DMS 273 (cell line): ENCODE data around the gene KIAA1217.
A peak's percentile ranks its signal among the peaks of the same experiment; 100 is the strongest.
"Not testable (repeated sequence)": the region's sequence is repeated elsewhere in the genome, so short reads cannot be mapped to it uniquely, and the experiment has no call there.

Experiments used
- DNase-seq: peaks from one replicate; lab custom pipeline; 2025; ENCODE audit not compliant: unreplicated experiment; lab: John Stamatoyannopoulos, UW

The KIAA1217 gene

DNA sequence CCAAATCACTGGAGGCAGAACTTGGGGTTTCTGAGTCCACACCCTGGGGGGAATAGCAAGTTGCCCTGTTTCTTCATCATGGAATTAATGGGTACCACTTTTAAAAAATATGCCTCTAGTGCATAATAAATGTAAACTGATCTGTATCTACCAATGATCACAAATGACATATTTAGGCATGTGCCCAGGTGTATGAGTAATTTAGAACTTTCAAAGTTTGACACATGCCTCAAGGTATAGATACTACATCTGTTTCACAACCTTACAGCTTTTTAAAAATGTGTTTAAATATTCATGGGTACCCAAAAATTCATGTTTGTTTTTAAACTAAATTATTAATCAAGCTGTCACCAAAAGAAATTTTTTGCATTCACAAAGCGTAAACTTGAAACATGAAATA is 226.0 kb downstream of the KIAA1217 start:
- no peak for DNase-seq

GRCh38 chr10:24435374-24435773 is 226.4 kb downstream of the KIAA1217 start:
- no peak for DNase-seq

- DNase-seq: no peak
Observed at GRCh38 chr10:24437302-24437701, 228.4 kb downstream of the KIAA1217 start.

- DNase-seq: no peak
Observed at GRCh38 chr10:24438800-24439199, 229.9 kb downstream of the KIAA1217 start.

DNA sequence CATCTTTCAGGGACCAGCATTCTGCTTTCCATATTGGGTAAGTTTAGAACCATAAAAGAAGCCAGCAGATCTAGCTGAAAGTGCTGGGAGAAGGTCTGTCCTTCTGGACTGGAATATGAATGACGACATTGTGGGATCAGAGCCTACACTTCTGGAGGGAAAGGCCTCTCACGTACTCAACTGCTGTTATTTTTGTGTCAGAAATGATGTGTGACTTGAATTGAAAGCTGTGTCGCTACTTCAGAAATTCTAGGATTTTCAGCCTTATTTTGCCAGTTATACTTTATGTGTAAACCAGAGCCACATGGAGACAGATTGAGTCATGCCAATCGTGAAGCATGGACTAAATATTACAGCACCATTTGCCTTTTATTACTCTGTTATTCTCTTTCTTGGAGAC is 231.0 kb downstream of the KIAA1217 start:
- DNase-seq: no peak

DNA sequence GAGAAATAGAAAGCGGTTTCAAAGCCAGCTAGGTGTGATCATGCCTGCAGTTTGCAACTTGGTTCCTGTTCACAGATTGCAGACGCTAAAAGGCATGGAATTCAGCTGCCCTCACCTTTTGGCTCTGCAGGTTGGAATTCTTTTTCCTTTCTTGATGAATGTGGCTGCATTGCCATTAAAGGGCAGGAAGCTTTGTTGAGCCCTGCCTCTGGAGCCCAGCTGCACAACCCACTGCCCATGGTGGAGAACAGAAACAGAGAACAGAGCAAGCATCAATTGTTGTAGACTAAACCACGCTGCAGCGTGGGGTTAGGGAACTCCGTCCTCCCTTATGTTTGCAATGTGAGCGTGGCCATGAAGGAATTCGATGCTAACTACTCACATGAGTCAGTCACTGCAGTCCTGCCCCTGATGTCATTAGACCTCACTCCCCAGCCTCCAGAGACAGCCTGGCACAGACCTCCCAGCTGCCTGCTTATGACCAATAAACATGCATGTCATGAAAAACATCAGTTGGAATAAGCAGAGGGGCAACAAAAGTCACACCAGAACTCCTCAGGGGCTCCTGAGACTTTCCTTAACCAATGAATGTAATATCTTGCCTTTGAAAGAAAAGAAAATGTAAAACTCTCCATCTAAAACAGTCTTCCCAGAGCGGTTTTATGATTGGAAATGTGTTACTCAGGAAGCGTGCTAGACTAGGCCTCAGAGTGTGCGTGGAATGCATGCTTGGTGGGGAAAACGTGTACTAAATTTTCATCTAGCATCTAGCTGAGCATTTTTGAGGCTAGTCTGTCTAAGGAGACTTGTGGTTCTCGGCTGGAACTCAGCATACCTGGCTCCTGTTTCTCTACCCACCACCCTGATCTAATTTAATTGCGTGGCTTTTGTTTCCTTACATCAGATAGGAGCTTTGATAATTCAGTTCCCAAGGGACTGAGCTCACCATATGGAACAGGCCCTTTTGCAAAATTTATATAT is 232.2 kb downstream of the KIAA1217 start:
- peak; percentile 27 for DNase-seq

DNA sequence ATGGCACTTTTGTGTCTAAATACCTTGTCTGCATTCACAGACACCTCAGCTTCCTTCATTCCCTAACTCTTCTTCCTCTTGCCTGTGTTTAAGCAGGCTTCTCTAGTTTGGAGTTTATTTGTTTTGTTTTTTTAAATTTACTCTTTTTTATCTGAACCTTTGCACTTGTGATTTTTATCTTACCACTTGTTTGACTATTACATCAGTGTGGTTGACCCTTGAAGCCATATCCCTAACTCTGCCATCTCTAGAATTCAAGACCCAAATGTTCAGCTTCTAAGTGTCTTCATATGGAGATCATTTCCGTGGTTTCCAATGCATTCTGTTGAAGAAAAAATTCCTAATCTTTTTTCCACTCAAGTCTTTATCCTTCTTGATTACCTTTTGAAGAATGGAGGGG is 233.3 kb downstream of the KIAA1217 start:
- no peak for DNase-seq

DNA sequence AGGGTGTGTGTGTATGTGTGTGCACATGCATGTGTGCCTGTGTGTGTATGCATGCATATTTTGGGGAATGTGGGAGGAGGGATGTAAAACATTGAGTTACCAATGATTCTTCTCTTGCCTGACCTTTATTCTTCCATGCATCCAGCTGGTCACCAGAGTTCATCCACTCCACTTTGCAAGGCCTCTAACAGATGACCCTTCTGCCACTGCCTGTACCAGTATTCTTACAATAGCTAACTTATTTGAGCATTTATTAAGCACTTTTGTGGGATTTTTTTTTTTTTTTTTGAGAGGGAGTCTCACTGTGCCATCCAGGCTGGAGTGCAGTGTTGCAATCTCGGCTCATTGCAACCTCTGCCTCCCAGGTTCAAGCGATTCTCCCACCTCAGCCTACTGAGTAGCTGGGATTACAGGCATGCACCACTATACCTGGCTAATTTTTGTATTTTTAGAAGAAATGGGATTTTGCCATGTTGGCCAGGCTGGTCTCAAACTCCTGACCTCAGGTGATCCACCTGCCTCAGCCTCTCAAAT is 233.8 kb downstream of the KIAA1217 start:
- DNase-seq: not testable (repeated sequence)

- DNase-seq: no peak
Observed at GRCh38 chr10:24444337-24444736, 235.4 kb downstream of the KIAA1217 start.

GRCh38 chr10:24445958-24446357 is 237.0 kb downstream of the KIAA1217 start:
- not testable (repeated sequence) for DNase-seq

DNA sequence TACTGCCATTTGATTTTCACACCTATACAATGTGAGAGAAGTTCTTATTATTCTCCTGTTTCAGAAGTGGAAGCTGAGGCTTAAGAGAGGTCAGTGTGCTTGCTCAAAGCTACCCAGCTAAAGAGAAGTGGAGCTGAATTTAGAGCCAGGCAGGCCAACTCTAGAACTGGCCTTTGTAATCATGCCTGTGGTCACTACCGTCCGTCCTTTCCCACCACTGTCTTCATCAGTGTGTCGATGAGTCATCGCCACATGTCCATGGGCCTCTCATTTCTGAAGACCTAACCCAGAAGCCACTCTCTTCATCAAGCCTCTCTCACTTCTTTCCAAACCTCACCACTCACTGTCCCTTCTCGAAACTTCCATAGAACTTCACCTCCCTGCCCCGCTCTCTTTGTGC is 237.8 kb downstream of the KIAA1217 start:
- DNase-seq: no peak

- DNase-seq: no peak
Observed at GRCh38 chr10:24448351-24448999, 239.5 kb downstream of the KIAA1217 start.

DNA sequence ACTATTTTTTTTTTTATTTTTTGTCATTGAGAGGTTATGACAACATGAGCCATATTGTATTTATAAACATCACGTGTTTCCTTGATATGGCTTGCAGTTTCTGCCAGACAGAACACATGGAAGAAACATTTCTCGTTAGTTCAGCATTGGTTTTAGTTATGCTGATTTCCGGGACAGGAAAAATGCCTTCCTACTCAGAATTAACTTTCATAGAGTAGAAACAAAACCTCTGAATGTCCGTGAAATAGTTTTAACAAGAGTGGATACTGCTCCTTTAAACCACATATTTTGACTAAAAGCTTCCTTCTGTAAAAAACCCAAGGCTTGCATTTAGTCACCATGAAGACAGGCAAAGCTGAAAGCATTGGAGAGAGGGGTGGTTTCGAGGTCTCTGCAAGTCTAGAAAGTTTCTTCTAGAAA is 240.4 kb downstream of the KIAA1217 start:
- DNase-seq: peak; percentile 21

DNA sequence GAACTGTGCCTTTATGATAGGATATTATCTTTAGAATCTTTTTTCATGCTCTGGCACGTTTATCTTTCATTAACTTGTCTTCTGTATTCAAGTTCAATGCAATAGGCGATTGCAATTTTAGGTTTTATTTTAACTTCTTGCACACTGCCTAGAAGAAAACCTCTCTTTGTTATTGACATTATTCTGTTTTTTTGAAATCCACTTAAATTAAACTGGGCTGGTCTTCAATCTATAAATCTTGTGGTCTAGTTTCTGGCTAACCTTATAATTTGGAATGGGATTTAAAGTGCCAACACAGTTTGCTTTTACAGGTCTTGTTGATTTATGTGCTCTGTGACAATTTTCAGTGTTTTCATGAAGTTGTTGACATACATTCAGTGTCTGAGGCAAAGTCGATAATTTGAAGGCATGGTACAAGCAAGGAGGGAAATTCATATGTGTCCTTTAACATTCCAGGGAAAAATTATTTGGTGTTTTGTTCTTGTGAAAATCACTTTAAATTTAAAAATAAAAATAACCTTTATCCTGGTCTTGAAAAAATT is 240.9 kb downstream of the KIAA1217 start:
- no peak for DNase-seq

DNA sequence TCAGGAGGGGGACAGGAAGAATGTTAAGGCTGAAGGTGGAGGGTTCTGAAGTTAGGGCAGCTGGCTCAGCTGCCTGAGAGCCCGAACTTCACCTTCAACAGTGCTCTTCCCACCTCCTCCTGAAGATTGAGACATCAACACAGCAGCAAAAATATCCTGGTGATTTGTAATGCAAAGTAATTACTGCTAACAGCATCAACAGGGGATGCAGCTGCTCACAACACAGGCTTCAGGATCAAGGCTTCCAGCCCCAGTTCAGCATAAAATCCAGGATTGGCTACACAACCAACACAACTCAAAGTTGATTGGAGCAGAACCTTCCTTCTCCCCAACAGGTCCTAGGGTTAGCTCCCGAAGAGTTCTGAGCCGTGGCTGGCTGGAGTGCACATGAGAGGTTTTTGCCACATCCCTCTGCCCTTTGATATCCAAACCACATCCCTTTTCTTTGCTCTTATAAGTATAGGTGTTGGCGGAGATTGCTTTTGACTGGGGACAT is 242.4 kb downstream of the KIAA1217 start:
- peak; percentile 67 for DNase-seq

- no peak for DNase-seq
Observed at GRCh38 chr10:24452030-24452429, 243.1 kb downstream of the KIAA1217 start.

DNA sequence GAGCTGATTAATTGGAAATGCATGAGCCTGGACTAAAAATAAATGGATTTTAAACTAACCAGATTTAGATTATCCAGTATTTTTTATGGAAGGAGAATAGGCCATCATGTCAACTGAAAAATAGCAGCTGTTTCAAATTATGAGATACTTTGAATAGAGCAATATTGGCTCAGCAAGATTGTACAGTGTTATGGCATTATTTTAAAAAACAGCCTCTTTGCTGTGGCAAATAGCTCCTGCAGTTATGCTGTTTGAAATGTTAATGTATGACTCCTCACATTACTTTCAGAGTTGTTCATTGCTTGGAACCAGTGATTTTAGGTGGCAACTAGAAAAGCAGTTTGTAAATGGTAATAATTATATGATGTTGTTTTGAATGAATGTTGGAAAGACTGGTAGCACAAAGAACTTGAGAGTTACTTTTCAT is 244.5 kb downstream of the KIAA1217 start:
- no peak for DNase-seq

DNA sequence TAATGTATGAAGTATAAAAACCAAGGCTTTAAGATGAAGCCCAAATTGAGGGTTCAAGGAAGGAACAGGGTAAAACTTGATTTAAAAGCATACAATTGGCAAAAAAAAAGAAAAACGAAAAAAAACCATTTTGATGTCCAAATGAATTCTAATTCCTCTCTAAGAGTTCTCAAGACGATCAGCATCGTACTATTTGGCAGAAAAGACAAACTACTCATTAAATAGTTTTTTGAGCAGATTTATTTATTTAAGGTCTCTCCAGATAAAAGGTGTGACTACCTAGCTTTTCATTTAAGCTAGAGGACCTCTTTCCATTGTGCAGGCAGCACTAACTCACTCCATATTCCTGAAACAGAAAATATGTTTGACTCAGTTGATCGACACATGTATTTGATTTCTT is 245.0 kb downstream of the KIAA1217 start:
- no peak for DNase-seq

GRCh38 chr10:24455447-24455846 is 246.5 kb downstream of the KIAA1217 start:
- no peak for DNase-seq

DNA sequence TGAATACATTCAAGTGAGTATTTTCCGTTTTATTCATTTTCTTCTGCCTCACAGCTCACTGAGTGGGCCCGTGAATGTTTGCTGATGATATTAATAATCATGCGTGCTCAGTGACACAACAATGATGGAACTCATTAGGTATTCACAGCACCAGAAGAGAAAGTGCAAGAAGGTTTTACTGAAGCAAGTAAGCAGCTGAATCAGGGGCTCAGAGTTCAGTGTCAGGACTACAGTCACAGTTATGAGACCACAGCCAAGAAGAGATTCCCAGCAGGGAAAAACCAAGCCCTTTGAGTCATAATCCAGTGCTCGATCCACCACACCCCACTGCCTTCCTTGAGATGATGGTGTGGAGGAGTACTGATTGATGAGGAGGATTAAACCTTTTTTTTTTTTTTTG is 247.4 kb downstream of the KIAA1217 start:
- DNase-seq: no peak

- DNase-seq: peak; percentile 74
Observed at GRCh38 chr10:24457661-24458318, 248.9 kb downstream of the KIAA1217 start.
